ENCODE data around the gene TBCC. TPM values are rescaled to one million over a fixed set of nuclear protein-coding genes. Genes with fewer than 3 reads are reported as not detected.

The TBCC gene
- total and polyA plus RNA-seq, 2 experiments from 2014 or later, result 30.2 to 31.5 TPM

DNA sequence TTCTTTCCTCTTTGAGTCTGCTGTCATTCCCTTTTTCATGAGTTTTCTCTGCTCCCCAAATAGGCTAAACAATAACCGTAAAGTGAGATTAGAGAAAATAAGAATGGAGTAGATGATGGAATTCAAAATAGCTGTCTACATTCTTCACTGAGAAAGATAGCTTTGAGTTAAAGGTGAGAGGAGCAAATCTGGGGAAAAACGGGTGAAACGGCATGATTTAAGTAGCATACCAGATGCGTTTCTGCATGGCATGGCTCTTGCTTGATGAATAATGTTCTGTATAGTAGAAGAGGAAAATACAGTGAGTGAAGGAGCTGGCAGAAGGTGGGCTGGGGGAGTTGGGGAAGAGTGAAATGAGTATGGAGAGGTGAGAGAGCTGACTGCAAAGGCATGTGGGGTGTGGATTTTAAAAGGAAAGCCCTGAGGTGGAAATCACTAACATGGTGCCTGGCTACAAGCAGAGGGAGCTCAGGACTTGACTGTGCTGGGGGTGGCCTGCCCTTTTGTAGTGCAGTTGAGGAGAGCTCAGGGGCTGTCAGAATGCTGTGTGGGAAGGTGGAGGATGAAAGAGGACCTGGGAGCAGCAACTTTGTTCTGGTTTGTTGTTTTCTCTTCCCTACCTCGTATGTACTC, 44.8 kb upstream of the TBCC start:
- H3K4me2 ChIP-seq, result no peak overlapping the region
- DNase-seq (ENCODE audit: low spot score), result no peak
- no peaks in the 10 kb centered on the region for H3K9me2 ChIP-seq (replicated peaks; ENCODE audit: insufficient read depth)
- H3K79me2 ChIP-seq, result peaks cover 51% of the 10 kb centered on the region
- H3K27ac ChIP-seq, result no peak overlapping the region
- H3K4me3 ChIP-seq, result no peak overlapping the region
- no peaks in the 10 kb centered on the region for H3K27me3 ChIP-seq
- TF ChIP-seq EZH2phosphoT487 (IDR thresholded peaks at IDR 0.05; ENCODE audit: low read depth, severe bottlenecking, unreplicated experiment), result no peak
- TF ChIP-seq, protein P1, sequence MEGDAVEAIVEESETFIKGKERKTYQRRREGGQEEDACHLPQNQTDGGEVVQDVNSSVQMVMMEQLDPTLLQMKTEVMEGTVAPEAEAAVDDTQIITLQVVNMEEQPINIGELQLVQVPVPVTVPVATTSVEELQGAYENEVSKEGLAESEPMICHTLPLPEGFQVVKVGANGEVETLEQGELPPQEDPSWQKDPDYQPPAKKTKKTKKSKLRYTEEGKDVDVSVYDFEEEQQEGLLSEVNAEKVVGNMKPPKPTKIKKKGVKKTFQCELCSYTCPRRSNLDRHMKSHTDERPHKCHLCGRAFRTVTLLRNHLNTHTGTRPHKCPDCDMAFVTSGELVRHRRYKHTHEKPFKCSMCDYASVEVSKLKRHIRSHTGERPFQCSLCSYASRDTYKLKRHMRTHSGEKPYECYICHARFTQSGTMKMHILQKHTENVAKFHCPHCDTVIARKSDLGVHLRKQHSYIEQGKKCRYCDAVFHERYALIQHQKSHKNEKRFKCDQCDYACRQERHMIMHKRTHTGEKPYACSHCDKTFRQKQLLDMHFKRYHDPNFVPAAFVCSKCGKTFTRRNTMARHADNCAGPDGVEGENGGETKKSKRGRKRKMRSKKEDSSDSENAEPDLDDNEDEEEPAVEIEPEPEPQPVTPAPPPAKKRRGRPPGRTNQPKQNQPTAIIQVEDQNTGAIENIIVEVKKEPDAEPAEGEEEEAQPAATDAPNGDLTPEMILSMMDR (IDR thresholded peaks at IDR 0.05; ENCODE audit: poor library complexity), result no peak
- no peak for TF ChIP-seq EZH2 (IDR thresholded peaks at IDR 0.05; ENCODE audit: borderline replicate concordance)
- H3K9me3 ChIP-seq (ENCODE audit: low read depth), result no peaks in the 10 kb centered on the region
- no peaks in the 10 kb centered on the region for H3K36me3 ChIP-seq (replicated peaks; ENCODE audit: insufficient read depth, low read depth)
- H2AFZ ChIP-seq, result no peak overlapping the region
- H4K20me1 ChIP-seq (ENCODE audit: insufficient read depth, poor library complexity, severe bottlenecking), result peaks cover 14% of the 10 kb centered on the region
- 49% methylated on average over 5 of the region's 5 CpGs for WGBS (ENCODE audit: low lambda C conversion rate, missing lambda C conversion rate)
- peaks cover 19% of the 10 kb centered on the region for H3K4me1 ChIP-seq (ENCODE audit: insufficient read depth)

DNA sequence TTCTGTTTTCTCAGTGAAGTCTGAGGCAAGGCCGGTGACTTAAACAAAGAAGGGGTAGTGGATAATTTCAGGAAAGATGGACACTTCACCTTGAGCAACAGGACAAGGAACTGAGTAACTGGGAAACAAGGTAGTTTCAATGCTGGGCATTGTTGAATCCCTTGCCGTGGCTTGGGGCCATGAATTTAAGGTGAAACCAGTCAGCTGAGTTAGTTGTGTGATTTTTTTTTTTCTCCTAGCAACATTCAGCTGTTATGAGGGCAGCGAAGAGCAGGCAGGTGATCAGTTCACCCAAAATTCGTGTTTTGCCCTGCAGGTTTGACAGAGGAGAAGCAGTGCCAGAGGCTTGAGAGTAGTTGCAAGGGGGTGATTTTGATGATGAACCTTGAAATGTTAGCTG, 42.8 kb upstream of the TBCC start:
- Histone ChIP-seq H3K27ac (no peak overlapping the region), H4K20me1 (ENCODE audit: insufficient read depth, poor library complexity, severe bottlenecking) (peaks cover 14% of the 10 kb centered on the region), H3K4me1 (ENCODE audit: insufficient read depth) (peaks cover 33% of the 10 kb centered on the region), H3K4me3 (no peak overlapping the region), H3K9me3 (ENCODE audit: low read depth) (no peaks in the 10 kb centered on the region), H3K79me2 (peaks cover 69% of the 10 kb centered on the region), H3K4me2 (no peak overlapping the region), H3K36me3 (replicated peaks; ENCODE audit: insufficient read depth, low read depth) (no peaks in the 10 kb centered on the region), H2AFZ (no peak overlapping the region), H3K27me3 (no peaks in the 10 kb centered on the region), H3K9me2 (replicated peaks; ENCODE audit: insufficient read depth) (no peaks in the 10 kb centered on the region)
- no peak for TF ChIP-seq EZH2 (IDR thresholded peaks at IDR 0.05; ENCODE audit: borderline replicate concordance)
- WGBS (ENCODE audit: low lambda C conversion rate, missing lambda C conversion rate), result 83% methylated on average over 4 of the region's 4 CpGs
- DNase-seq (ENCODE audit: low spot score), result no peak

DNA sequence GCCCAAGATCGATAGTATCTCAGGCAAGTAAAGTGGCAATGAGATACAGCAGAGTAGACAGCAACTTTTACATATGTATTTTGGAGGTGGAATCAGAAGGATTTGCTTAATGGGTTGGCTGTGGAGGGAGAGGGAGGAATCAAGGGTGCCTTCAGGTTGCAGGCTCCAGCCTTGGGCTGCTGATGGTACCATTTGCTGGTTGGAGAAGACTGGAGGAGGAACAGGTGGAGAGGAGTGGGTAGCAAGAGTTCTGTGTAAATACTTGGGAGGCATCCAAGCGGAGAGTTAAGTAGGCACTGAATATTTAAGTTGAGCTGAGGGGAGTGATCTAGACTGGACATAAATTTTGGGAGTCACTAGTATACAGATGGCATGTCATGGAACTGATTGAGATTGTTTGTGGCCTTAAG, 41.2 kb upstream of the TBCC start:
- 90% methylated on average over 2 of the region's 2 CpGs for WGBS (ENCODE audit: low lambda C conversion rate, missing lambda C conversion rate)
- Histone ChIP-seq H3K9me3 (ENCODE audit: low read depth) (no peaks in the 10 kb centered on the region), H3K9me2 (replicated peaks; ENCODE audit: insufficient read depth) (no peaks in the 10 kb centered on the region), H3K36me3 (replicated peaks; ENCODE audit: insufficient read depth, low read depth) (no peaks in the 10 kb centered on the region), H3K4me3 (no peak overlapping the region), H3K79me2 (peaks cover 75% of the 10 kb centered on the region), H4K20me1 (ENCODE audit: insufficient read depth, poor library complexity, severe bottlenecking) (peaks cover 14% of the 10 kb centered on the region), H3K4me2 (peak overlapping the region; percentile 84), H3K4me1 (ENCODE audit: insufficient read depth) (peaks cover 33% of the 10 kb centered on the region), H3K27ac (no peak overlapping the region), H2AFZ (no peak overlapping the region), H3K27me3 (no peaks in the 10 kb centered on the region)
- TF ChIP-seq EZH2phosphoT487 (IDR thresholded peaks at IDR 0.05; ENCODE audit: low read depth, severe bottlenecking, unreplicated experiment) (no peak), EZH2 (IDR thresholded peaks at IDR 0.05; ENCODE audit: borderline replicate concordance) (no peak)
- TF ChIP-seq, protein P1 (IDR thresholded peaks at IDR 0.05; ENCODE audit: poor library complexity), result no peak
- no peak for DNase-seq (ENCODE audit: low spot score)

DNA sequence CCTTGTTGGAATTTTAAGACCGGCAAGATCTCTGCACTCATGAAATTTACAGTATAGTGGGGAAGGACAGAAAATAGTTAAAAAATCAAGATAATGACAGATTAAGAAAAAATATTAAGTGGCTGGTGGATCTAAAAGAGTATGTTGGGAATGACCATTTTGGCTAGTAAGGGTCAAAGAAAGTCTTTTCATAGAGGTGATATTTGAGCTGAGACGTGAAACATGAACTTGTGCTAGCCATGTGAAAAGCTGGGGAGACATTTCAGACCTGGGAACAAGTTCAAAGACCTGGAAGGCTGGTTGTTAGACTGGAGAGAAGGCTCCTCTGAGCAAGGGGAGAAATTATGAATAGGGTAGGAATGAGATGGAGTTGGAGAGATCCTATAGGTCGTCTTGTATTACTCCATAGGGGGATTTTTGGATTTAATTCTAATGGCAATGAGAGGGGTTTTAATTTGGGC, 40.7 kb upstream of the TBCC start:
- Histone ChIP-seq H3K36me3 (replicated peaks; ENCODE audit: insufficient read depth, low read depth) (no peaks in the 10 kb centered on the region), H3K79me2 (peaks cover 76% of the 10 kb centered on the region), H3K9me2 (replicated peaks; ENCODE audit: insufficient read depth) (no peaks in the 10 kb centered on the region), H3K27me3 (no peaks in the 10 kb centered on the region), H2AFZ (no peak overlapping the region), H3K4me1 (ENCODE audit: insufficient read depth) (peaks cover 33% of the 10 kb centered on the region), H3K4me3 (no peak overlapping the region), H3K4me2 (peak overlapping the region; percentile 84), H4K20me1 (ENCODE audit: insufficient read depth, poor library complexity, severe bottlenecking) (peaks cover 14% of the 10 kb centered on the region), H3K27ac (peak overlapping the region; percentile 41), H3K9me3 (ENCODE audit: low read depth) (no peaks in the 10 kb centered on the region)
- DNase-seq (ENCODE audit: low spot score), result no peak
- no peak for TF ChIP-seq EZH2phosphoT487 (IDR thresholded peaks at IDR 0.05; ENCODE audit: low read depth, severe bottlenecking, unreplicated experiment)
- no peak for TF ChIP-seq EZH2 (IDR thresholded peaks at IDR 0.05; ENCODE audit: borderline replicate concordance)
- 80% methylated on average over 3 of the region's 3 CpGs for WGBS (ENCODE audit: low lambda C conversion rate, missing lambda C conversion rate)

Measured in hepatocyte (in vitro differentiated cells).